Lower leg skin (tissue), 4 donors: ENCODE measurements around the gene TLCD2. TPM values are rescaled to one million over a fixed set of nuclear protein-coding genes. Genes with fewer than 3 reads are reported as not detected.

ENCODE experiments used
- DNase-seq, 2 donors: peaks; one replicate each; pipeline ENCODE4 v3.0.0-alpha.2; 2019; ENCODE audit warnings: low spot score in 2 of 2
- H3K4me3 ChIP-seq: fragments of 200-600 bp; sonication (generic); 2 replicates; pipeline ENCODE4 v1.5.1; 2017; ENCODE audit warnings: mild to moderate bottlenecking, low read depth; ENCODE audit not compliant: poor library complexity, severe bottlenecking
- CTCF ChIP-seq, 3 donors: fragments of 450-650 bp; IDR thresholded peaks; one replicate each; pipeline ENCODE4 v1.5.1; 2016; ENCODE audit warnings: antibody characterized with exemption in 3 of 3, mild to moderate bottlenecking in 3 of 3, moderate library complexity in 2 of 3
- POLR2A ChIP-seq, 2 donors: fragments of 450-650 bp; IDR thresholded peaks; one replicate each; pipeline ENCODE4 v1.6.1; 2016 to 2017; ENCODE audit warnings: antibody characterized with exemption in 2 of 2, mild to moderate bottlenecking in 1 of 2, moderate library complexity in 1 of 2
- WGBS, 2 donors: methylation state at CpG; one replicate each; pipeline ENCODE4 v1.1.5; 2018; 5-methylcytosine and 5-hydroxymethylcytosine counted together
- intact Hi-C: fragments of 100-400 bp; cut with DNase I; formaldehyde crosslinking; loops from one replicate; pipeline ENCODE4 v1.15.0; 2023; ENCODE audit warnings: low total_unique reads
- total RNA-seq, 4 donors: library from RNA; depleted of rRNA; stranded (reverse); fragments of >200 nt; gene quantifications; one replicate each; pipeline ENCODE4 v1.1.0, GENCODE V29; 2016

The TLCD2 gene
- total RNA-seq, 4 donors from 2014 or later = 0.99 to 4.5 (median 2.8) TPM

GRCh38 chr17:1716076-1716911 is 6.1 kb upstream of the TLCD2 start:
- 0% methylated on average over 31 to 50 of the region's 70 CpGs for WGBS, 2 donors
- TF ChIP-seq POLR2A (IDR thresholded peaks at IDR 0.05) = peak in 1 of 2 donors; percentile 82
- no peak for TF ChIP-seq CTCF (IDR thresholded peaks at IDR 0.05)
- intact Hi-C loops = no loop called here
- H3K4me3 ChIP-seq = peak overlapping the region; percentile 95
- DNase-seq = peak; percentile 100

GRCh38 chr17:1715803-1716075 is 5.6 kb upstream of the TLCD2 start:
- TF ChIP-seq POLR2A (IDR thresholded peaks at IDR 0.05) (no peak), CTCF (IDR thresholded peaks at IDR 0.05) (no peak)
- intact Hi-C loops = no loop called here
- WGBS, 2 donors = 2% methylated on average over 13 of the region's 23 CpGs; no CpG with 5 or more reads in 1 of the 2 donors
- no peak for DNase-seq
- H3K4me3 ChIP-seq = peak overlapping the region; percentile 95

GRCh38 chr17:1714980-1715802 is 5.0 kb upstream of the TLCD2 start:
- peak; percentile 87 to 98 for DNase-seq
- H3K4me3 ChIP-seq = peak overlapping the region; percentile 95
- WGBS, 2 donors = 1% methylated on average over 25 to 28 of the region's 32 CpGs
- TF ChIP-seq POLR2A (IDR thresholded peaks at IDR 0.05) (no peak), CTCF (IDR thresholded peaks at IDR 0.05) (no peak)
- intact Hi-C loops = no loop called here

GRCh38 chr17:1714427-1714979 is 4.3 kb upstream of the TLCD2 start:
- TF ChIP-seq CTCF (IDR thresholded peaks at IDR 0.05) (no peak), POLR2A (IDR thresholded peaks at IDR 0.05) (no peak)
- intact Hi-C loops = no loop called here
- H3K4me3 ChIP-seq = no peak overlapping the region
- 5 to 10% methylated on average over 18 to 19 of the region's 19 CpGs for WGBS, 2 donors
- DNase-seq = peak; percentile 96 to 100

- intact Hi-C loops = no loop called here
- WGBS, 2 donors = 9 to 10% methylated on average over 11 of the region's 11 CpGs
- H3K4me3 ChIP-seq = no peak overlapping the region
- no peak for TF ChIP-seq CTCF (IDR thresholded peaks at IDR 0.05)
- TF ChIP-seq POLR2A (IDR thresholded peaks at IDR 0.05) = no peak
- peak in 1 of 2 donors; percentile 89 for DNase-seq
Measured at GRCh38 chr17:1713878-1714426, 3.8 kb upstream of the TLCD2 start.
